OCI-LY3 (cell line): Measurements from ENCODE around the gene CRHBP.

ENCODE experiments used
- H2AFZ ChIP-seq: fragments of 200-600, 300-600 bp; shearing (Covaris generic); 2 replicates; pipeline ENCODE4 v1.6.0; 2014; ENCODE audit warnings: antibody characterized with exemption, low read depth, low read length
- H3K27ac ChIP-seq: fragments of 200-600, 300-600 bp; sonication (generic); 2 replicates; pipeline ENCODE4 v1.5.1; 2014; ENCODE audit warnings: mild to moderate bottlenecking, low read length, moderate library complexity, mixed read lengths
- H3K27me3 ChIP-seq: fragments of 200-600, 300-600 bp; sonication (generic); 2 replicates; pipeline ENCODE4 v1.6.1; 2014; ENCODE audit warnings: low read depth, low read length, mixed read lengths
- H3K36me3 ChIP-seq: fragments of 200-600, 300-600 bp; sonication (generic); replicated peaks from 2 replicates; pipeline ENCODE3; 2014; ENCODE audit warnings: low read depth, low read length, mixed read lengths
- H3K4me1 ChIP-seq: fragments of 300-600, 200-600 bp; sonication (generic); 2 replicates; pipeline ENCODE4 v1.6.1; 2014; ENCODE audit warnings: low read length, mixed read lengths
- H3K4me2 ChIP-seq: fragments of 200-600, 300-600 bp; sonication (generic); 2 replicates; pipeline ENCODE4 v1.6.1; 2014; ENCODE audit warnings: low read length, mixed read lengths
- H3K4me3 ChIP-seq: fragments of 300-600, 200-600 bp; sonication (generic); 2 replicates; pipeline ENCODE4 v1.5.1; 2014; ENCODE audit warnings: antibody characterized with exemption, mild to moderate bottlenecking, low read length, moderate library complexity
- H3K79me2 ChIP-seq: fragments of 300-600, 200-600 bp; shearing (Covaris generic); 2 replicates; pipeline ENCODE4 v1.6.1; 2014; ENCODE audit warnings: mild to moderate bottlenecking, low read length, mixed read lengths
- H3K9ac ChIP-seq: fragments of 300-600, 200-600 bp; shearing (Covaris generic); 2 replicates; pipeline ENCODE4 v1.6.0; 2014; ENCODE audit warnings: mild to moderate bottlenecking, low read length, moderate library complexity
- H3K9me3 ChIP-seq: fragments of 200-600, 300-600 bp; shearing (Covaris generic); 2 replicates; pipeline ENCODE4 v1.6.1; 2014; ENCODE audit warnings: low read length, mixed read lengths; ENCODE audit not compliant: insufficient read depth
- H4K20me1 ChIP-seq: fragments of 200-600, 300-600 bp; sonication (generic); 2 replicates; pipeline ENCODE4 v1.6.1; 2016; ENCODE audit warnings: low read length, mixed read lengths; ENCODE audit not compliant: insufficient read depth
- EZH2phosphoT487 ChIP-seq: fragments of 200-600 bp; shearing (Covaris generic); IDR thresholded peaks from 2 replicates; pipeline ENCODE4 v1.6.1; 2018; ENCODE audit warnings: antibody characterized with exemption, mixed run types, low read depth
- TF ChIP-seq, protein P1 (sequence below): fragments of 200-600, 300-600 bp; sonication (generic); IDR thresholded peaks from 2 replicates; pipeline ENCODE4 v1.5.1; 2014; ENCODE audit warnings: antibody characterized with exemption, low read length, low read depth

The CRHBP gene

DNA sequence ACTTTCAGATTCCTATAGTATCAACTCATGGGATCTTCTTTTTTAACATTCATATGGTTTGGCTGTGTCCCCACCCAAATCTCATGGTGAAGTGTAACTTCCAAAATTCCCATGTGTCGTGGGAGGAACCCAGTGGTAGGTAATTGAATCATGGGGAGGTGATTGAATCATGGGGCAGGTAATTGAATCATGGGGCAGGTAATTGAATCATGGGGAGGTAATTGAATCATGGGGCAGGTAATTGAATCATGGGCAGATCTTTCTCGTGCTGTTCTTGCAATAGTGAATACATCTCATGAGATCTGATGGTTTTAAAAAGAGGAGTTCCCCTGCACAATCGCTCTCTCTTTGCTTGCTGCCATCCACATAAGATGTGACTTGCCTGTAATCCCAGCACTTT is 55.6 kb downstream of the CRHBP start:
- Histone ChIP-seq H4K20me1 (no peaks in the 10 kb centered on the region), H3K4me3 (no peak overlapping the region), H3K79me2 (no peaks in the 10 kb centered on the region), H3K36me3 (no peaks in the 10 kb centered on the region), H3K4me2 (no peak overlapping the region), H2AFZ (no peak overlapping the region), H3K27me3 (no peaks in the 10 kb centered on the region), H3K9ac (no peak overlapping the region), H3K9me3 (no peaks in the 10 kb centered on the region), H3K4me1 (no peaks in the 10 kb centered on the region), H3K27ac (no peak overlapping the region)
- no peak for TF ChIP-seq EZH2phosphoT487
- TF ChIP-seq, protein P1, sequence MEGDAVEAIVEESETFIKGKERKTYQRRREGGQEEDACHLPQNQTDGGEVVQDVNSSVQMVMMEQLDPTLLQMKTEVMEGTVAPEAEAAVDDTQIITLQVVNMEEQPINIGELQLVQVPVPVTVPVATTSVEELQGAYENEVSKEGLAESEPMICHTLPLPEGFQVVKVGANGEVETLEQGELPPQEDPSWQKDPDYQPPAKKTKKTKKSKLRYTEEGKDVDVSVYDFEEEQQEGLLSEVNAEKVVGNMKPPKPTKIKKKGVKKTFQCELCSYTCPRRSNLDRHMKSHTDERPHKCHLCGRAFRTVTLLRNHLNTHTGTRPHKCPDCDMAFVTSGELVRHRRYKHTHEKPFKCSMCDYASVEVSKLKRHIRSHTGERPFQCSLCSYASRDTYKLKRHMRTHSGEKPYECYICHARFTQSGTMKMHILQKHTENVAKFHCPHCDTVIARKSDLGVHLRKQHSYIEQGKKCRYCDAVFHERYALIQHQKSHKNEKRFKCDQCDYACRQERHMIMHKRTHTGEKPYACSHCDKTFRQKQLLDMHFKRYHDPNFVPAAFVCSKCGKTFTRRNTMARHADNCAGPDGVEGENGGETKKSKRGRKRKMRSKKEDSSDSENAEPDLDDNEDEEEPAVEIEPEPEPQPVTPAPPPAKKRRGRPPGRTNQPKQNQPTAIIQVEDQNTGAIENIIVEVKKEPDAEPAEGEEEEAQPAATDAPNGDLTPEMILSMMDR, result no peak

DNA sequence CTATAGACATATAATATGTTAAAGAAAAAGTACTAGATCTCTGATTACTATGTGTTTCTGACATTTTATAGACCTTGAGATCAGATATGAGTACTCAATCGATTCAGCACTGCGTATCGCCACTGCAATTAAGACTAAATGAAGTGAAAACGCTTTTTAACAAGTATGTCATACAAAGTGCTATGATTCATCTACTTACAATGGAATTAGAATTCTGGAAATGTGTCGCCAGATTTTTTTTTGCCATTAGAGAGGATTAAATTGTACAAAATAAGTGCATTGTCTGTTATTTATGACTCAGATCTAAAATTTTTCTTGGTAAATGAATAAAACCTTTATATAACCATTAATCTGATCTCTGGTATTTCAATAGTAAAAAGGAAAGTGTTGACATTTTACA is 57.4 kb downstream of the CRHBP start:
- H3K4me3 ChIP-seq, result no peak overlapping the region

DNA sequence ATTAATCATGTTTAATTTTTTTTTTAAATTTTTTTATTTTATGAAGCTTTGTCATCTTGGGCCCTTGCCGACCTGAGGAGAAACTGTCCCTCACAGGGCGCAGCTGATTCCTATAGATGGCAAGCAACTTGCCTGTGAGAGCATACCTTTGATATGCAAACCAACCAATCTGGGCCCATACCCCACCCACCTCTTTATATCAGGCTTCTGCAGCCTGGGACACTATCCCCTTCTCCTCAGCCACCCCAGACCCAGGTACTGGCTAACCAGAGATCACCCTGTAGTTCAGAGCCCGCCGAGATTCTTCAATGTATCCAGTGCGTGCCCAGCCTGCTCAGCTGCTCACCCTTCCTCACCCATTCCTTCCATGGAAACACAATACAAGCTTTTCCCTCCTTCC is 58.7 kb downstream of the CRHBP start:
- Histone ChIP-seq H3K4me2 (no peak overlapping the region), H3K79me2 (no peaks in the 10 kb centered on the region), H2AFZ (no peak overlapping the region), H3K36me3 (no peaks in the 10 kb centered on the region), H3K27ac (no peak overlapping the region), H3K9ac (no peak overlapping the region), H3K4me3 (no peak overlapping the region), H3K27me3 (no peaks in the 10 kb centered on the region), H4K20me1 (no peaks in the 10 kb centered on the region), H3K4me1 (no peaks in the 10 kb centered on the region), H3K9me3 (no peaks in the 10 kb centered on the region)
- TF ChIP-seq, protein P1, result no peak
- TF ChIP-seq EZH2phosphoT487, result no peak

More for the DNA sequence above, 57.4 kb downstream of the CRHBP start:
- no peak overlapping the region for H3K27ac ChIP-seq
- H4K20me1 ChIP-seq, result no peaks in the 10 kb centered on the region
- H3K9ac ChIP-seq, result no peak overlapping the region
- H3K79me2 ChIP-seq, result no peaks in the 10 kb centered on the region
- no peaks in the 10 kb centered on the region for H3K27me3 ChIP-seq
- H3K4me2 ChIP-seq, result no peak overlapping the region
- no peak overlapping the region for H2AFZ ChIP-seq
- TF ChIP-seq EZH2phosphoT487, result no peak
- TF ChIP-seq, protein P1, result no peak
- H3K36me3 ChIP-seq, result no peaks in the 10 kb centered on the region
- H3K9me3 ChIP-seq, result no peaks in the 10 kb centered on the region
- H3K4me1 ChIP-seq, result no peaks in the 10 kb centered on the region

DNA sequence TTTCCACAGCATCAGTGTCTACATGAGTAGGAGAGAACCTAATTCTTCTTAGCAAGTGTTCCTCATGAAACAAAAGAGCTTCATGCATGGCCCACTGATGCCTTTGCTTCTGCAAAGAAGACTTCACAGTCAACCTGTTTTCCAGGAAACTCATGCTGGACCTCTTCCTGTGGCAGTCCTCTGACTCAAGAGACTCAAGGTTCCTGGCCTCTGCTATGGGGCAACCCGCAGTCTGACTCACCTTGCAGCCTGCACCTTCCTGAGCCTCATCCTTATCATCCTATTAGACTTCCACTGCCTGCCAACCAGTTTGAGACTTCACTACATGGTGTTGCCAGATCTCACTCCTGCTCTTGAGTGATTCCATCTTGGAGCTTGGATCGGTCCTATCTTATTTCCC is 59.8 kb downstream of the CRHBP start:
- Histone ChIP-seq H3K27ac (no peak overlapping the region), H3K79me2 (no peaks in the 10 kb centered on the region), H3K36me3 (no peaks in the 10 kb centered on the region), H3K27me3 (0 out of 2 replicates have a peak, but pooled peaks cover 3% of the 10 kb centered on the region), H4K20me1 (no peaks in the 10 kb centered on the region), H3K9ac (no peak overlapping the region), H3K4me2 (no peak overlapping the region), H3K4me1 (no peaks in the 10 kb centered on the region), H3K4me3 (no peak overlapping the region), H2AFZ (no peak overlapping the region), H3K9me3 (no peaks in the 10 kb centered on the region)
- TF ChIP-seq, protein P1, result no peak
- TF ChIP-seq EZH2phosphoT487, result no peak
